ENCODE data around the gene CD300A. TPM values are rescaled to one million over a fixed set of nuclear protein-coding genes. Genes with fewer than 3 reads are reported as not detected.

CD300A gene
- total RNA-seq, 4 donors from 2014 or later, result 0.88 to 19.6 (median 2.8) TPM

DNA sequence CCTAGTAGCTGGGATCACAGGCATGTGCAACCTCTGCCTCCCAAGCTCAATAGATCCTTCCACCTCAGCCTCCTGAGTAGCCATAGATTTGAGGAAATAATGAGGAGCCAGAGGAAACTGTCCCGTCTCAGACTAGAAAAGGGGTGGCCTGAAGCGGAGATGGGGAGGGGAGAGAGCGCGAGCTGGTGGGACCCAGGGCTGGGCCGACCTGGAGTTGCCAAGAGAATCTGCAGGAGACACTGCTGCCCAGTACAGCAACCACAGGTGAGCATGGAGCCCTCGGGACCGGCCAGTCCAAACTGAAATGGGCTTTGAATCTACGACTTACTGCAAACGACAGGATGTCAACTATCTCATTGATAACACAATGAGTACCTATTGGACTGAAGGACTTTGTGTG, 24.3 kb downstream of the CD300A start:
- Histone ChIP-seq H3K4me1 (no peaks in the 10 kb centered on the region), H3K27ac (no peak overlapping the region), H3K9me3 (no peaks in the 10 kb centered on the region), H3K4me3 (no peak overlapping the region), H3K36me3 (no peaks in the 10 kb centered on the region), H3K27me3 (peaks cover 0 to 31% (median 0%) of the 10 kb centered on the region in 4 donors)
- TF ChIP-seq, protein P1, sequence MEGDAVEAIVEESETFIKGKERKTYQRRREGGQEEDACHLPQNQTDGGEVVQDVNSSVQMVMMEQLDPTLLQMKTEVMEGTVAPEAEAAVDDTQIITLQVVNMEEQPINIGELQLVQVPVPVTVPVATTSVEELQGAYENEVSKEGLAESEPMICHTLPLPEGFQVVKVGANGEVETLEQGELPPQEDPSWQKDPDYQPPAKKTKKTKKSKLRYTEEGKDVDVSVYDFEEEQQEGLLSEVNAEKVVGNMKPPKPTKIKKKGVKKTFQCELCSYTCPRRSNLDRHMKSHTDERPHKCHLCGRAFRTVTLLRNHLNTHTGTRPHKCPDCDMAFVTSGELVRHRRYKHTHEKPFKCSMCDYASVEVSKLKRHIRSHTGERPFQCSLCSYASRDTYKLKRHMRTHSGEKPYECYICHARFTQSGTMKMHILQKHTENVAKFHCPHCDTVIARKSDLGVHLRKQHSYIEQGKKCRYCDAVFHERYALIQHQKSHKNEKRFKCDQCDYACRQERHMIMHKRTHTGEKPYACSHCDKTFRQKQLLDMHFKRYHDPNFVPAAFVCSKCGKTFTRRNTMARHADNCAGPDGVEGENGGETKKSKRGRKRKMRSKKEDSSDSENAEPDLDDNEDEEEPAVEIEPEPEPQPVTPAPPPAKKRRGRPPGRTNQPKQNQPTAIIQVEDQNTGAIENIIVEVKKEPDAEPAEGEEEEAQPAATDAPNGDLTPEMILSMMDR (IDR thresholded peaks at IDR 0.05), result no peak
- no peak for TF ChIP-seq POLR2A (IDR thresholded peaks at IDR 0.05)
- 74 to 81% methylated on average over 8 to 9 of the region's 9 CpGs for WGBS, 2 donors
- intact Hi-C loops (cut with DNase I), result loop anchor here (10.0 kb wide), 1 partner anchor 116 kb away; no protein-coding TSS in a partner anchor
- no peak for DNase-seq

DNA sequence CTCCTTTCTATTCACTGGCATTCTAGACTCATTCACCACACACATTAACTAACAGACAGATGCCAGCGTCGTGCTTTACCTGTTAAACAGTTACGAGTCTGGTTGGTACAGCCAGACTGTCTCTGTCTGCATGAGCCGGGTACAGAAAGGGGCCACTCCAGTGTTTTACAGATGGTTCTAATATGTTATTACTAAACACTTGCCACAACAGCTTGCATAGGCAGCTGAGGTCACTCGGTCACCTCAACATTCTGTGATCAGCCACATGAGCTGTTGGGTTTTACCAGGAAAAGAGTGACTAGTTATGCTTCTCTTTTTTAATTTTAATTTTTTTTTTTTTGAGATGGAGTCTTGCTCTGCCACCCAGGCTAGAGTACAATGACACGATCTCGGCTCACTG, 25.2 kb downstream of the CD300A start:
- Histone ChIP-seq H3K4me3 (no peak overlapping the region), H3K9me3 (no peaks in the 10 kb centered on the region), H3K36me3 (no peaks in the 10 kb centered on the region), H3K27ac (no peak overlapping the region), H3K27me3 (peaks cover 0 to 24% (median 0%) of the 10 kb centered on the region in 4 donors), H3K4me1 (no peaks in the 10 kb centered on the region)
- DNase-seq, result no peak
- TF ChIP-seq, protein P1 (IDR thresholded peaks at IDR 0.05), result no peak
- TF ChIP-seq POLR2A (IDR thresholded peaks at IDR 0.05), result no peak
- WGBS, 2 donors, result 70 to 74% methylated on average over 7 of the region's 7 CpGs
- intact Hi-C loops (cut with DNase I), result loop anchor here (10.0 kb wide), 1 partner anchor 117 kb away; no protein-coding TSS in a partner anchor

DNA sequence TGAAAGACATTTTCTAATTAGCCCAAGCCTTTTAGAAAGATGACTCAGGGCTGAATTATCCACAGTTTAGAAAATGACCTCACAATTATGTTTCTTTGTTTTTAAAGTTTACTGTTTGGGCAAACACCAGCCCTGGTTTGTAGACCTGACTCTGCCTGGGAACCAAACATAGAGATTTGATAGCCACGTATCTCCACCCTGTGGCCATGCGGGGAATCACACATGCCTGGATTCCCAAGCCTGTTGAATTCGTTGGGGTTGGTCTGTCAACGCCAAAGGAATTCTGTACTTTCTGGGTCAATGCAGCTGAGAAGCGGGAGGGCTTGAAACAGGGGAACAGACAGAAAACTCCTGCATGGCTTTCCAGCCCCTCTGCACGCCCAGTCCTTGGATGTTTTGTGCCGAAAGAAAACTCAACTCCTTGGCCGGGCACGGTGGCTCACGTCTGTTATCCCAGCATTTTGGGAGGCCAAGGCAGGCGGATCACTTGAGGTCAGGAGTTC, 26.9 kb downstream of the CD300A start:
- 0 to 33% methylated on average over 5 to 10 of the region's 11 CpGs for WGBS, 2 donors
- intact Hi-C loops (cut with DNase I), result loop anchor here (10.0 kb wide), 1 partner anchor 119 kb away; no protein-coding TSS in a partner anchor
- TF ChIP-seq, protein P1 (IDR thresholded peaks at IDR 0.05), result peak; percentile 87 to 92 (median 90)
- no peak for TF ChIP-seq POLR2A (IDR thresholded peaks at IDR 0.05)
- Histone ChIP-seq H3K4me1 (no peaks in the 10 kb centered on the region), H3K9me3 (no peaks in the 10 kb centered on the region), H3K36me3 (no peaks in the 10 kb centered on the region), H3K27me3 (peaks cover 0 to 26% (median 0%) of the 10 kb centered on the region in 4 donors), H3K27ac (no peak overlapping the region), H3K4me3 (no peak overlapping the region)
- DNase-seq, result no peak

DNA sequence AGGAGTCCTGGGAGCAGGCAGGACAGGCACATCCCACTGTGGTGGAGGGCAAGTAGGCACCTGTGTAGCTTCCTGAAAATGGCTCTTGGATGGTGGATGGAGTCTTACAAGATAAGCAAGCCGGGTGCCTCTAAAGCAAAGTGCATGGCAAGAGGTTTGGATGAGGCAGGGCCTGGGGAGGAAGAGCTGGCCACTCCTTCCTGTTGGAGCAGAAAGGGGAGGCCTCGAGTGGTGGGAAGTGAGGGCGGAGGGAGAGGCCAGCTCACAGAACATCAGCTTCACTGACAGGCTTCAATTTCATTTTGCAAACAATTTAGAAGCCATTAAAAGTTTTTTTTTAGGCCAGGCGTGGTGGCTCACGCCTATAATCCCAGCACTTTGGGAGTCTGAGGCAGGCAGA, 31.0 kb downstream of the CD300A start:
- Histone ChIP-seq H3K9me3 (no peaks in the 10 kb centered on the region), H3K27ac (no peak overlapping the region), H3K4me3 (no peak overlapping the region), H3K36me3 (no peaks in the 10 kb centered on the region), H3K4me1 (no peaks in the 10 kb centered on the region), H3K27me3 (peaks cover 0 to 24% (median 0%) of the 10 kb centered on the region in 4 donors)
- 51 to 58% methylated on average over 3 to 5 of the region's 5 CpGs for WGBS, 2 donors
- intact Hi-C loops (cut with DNase I), result loop anchor here (10.0 kb wide), 1 partner anchor 123 kb away; no protein-coding TSS in a partner anchor
- TF ChIP-seq, protein P1 (IDR thresholded peaks at IDR 0.05), result no peak
- no peak for DNase-seq

DNA sequence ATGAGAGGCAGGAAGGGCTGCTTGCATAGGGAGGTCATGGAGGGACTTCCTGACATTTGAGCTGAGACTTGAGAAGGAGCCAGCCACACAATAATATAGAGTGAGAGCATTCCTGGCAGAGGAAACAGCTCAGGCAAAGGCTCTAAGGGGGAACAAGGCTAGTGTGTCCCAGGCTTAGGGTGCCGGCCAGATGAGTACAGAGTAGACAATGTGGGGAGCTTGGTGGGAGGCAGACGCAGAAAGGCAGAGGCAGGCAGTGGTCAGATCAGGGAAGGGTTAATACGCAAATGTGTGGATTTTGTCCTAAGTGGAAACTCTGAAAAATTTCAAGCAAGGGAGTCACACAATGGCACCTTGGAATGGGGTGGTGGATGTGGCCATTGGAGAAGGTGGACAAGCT, 33.6 kb downstream of the CD300A start:
- H3K4me1 ChIP-seq, result no peaks in the 10 kb centered on the region
- no peak for DNase-seq
- peaks cover 0 to 9% (median 0%) of the 10 kb centered on the region in 4 donors for H3K27me3 ChIP-seq
- H3K4me3 ChIP-seq, result no peak overlapping the region
- H3K27ac ChIP-seq, result no peak overlapping the region
- H3K9me3 ChIP-seq, result no peaks in the 10 kb centered on the region
- WGBS, 2 donors, result 89 to 93% methylated on average over 3 of the region's 3 CpGs
- intact Hi-C loops (cut with DNase I), result loop anchor here (10.0 kb wide), 1 partner anchor 125 kb away; no protein-coding TSS in a partner anchor
- TF ChIP-seq, protein P1 (IDR thresholded peaks at IDR 0.05), result no peak
- no peak for TF ChIP-seq POLR2A (IDR thresholded peaks at IDR 0.05)
- H3K36me3 ChIP-seq, result no peaks in the 10 kb centered on the region

Data from esophagus squamous epithelium (tissue), 5 donors.